SK-N-SH treated with all-trans-retinoic acid at 6 μM for 48 hours (cell line): Measurements from ENCODE around the gene TBRG1.

Experiments
- OSR1 ChIP-seq: fragments of 250-450 bp; sonication (Bioruptor Pico); IDR thresholded peaks from 2 replicates; pipeline ENCODE4 v1.8.0; 2022; ENCODE audit warnings: moderate library complexity, mild to moderate bottlenecking, inconsistent platforms
- PPARA ChIP-seq: fragments of 250-450 bp; sonication (Bioruptor Pico); IDR thresholded peaks from 2 replicates; pipeline ENCODE4 v1.5.0; 2020; ENCODE audit warnings: mild to moderate bottlenecking, borderline replicate concordance
- RARB ChIP-seq: fragments of 250-450 bp; sonication (Bioruptor Pico); IDR thresholded peaks from 2 replicates; pipeline ENCODE4 v1.8.0; 2021; ENCODE audit warnings: mild to moderate bottlenecking, moderate library complexity
- ZC3H10 ChIP-seq: fragments of 250-450 bp; sonication (Bioruptor Pico); IDR thresholded peaks from 2 replicates; pipeline ENCODE4 v1.5.1; 2021; ENCODE audit warnings: mild to moderate bottlenecking, moderate library complexity
- ZFP3 ChIP-seq: fragments of 250-450 bp; sonication (Bioruptor Pico); IDR thresholded peaks from 2 replicates; pipeline ENCODE4 v1.5.0; 2020; ENCODE audit warnings: mild to moderate bottlenecking, moderate library complexity
- ZNF70 ChIP-seq: fragments of 450-650 bp; formaldehyde crosslinking; IDR thresholded peaks from 2 replicates; pipeline ENCODE4 v1.5.0; 2020; ENCODE audit warnings: mild to moderate bottlenecking, moderate library complexity
- ZNF8 ChIP-seq: fragments of 450-650 bp; formaldehyde crosslinking; IDR thresholded peaks from 2 replicates; pipeline ENCODE4 v1.5.0; 2020; ENCODE audit warnings: mild to moderate bottlenecking, moderate library complexity
- TF ChIP-seq, protein P1 (sequence below): fragments of 250-450 bp; sonication (Bioruptor Pico); IDR thresholded peaks from 2 replicates; pipeline ENCODE4 v1.5.0; 2020; ENCODE audit warnings: mild to moderate bottlenecking, moderate library complexity
- TF ChIP-seq, protein P2 (sequence below): fragments of 250-450 bp; sonication (Bioruptor Pico); IDR thresholded peaks from 2 replicates; pipeline ENCODE4 v1.8.0; 2021; ENCODE audit warnings: low read depth, mild to moderate bottlenecking, moderate library complexity, borderline replicate concordance
- TF ChIP-seq, protein P3 (sequence below): fragments of 250-450 bp; sonication (Bioruptor Pico); IDR thresholded peaks from 2 replicates; pipeline ENCODE4 v1.5.1; 2021; ENCODE audit warnings: mild to moderate bottlenecking, moderate library complexity
- TF ChIP-seq, protein P4 (sequence below): fragments of 250-450 bp; sonication (Bioruptor Pico); IDR thresholded peaks from 2 replicates; pipeline ENCODE4 v1.5.1; 2020; ENCODE audit warnings: low read depth, mild to moderate bottlenecking, moderate library complexity
- TF ChIP-seq, protein P5 (sequence below): fragments of 250-450 bp; sonication (Bioruptor Pico); IDR thresholded peaks from 2 replicates; pipeline ENCODE4 v1.8.0; 2020; ENCODE audit warnings: mild to moderate bottlenecking, moderate library complexity, borderline replicate concordance

DNA sequence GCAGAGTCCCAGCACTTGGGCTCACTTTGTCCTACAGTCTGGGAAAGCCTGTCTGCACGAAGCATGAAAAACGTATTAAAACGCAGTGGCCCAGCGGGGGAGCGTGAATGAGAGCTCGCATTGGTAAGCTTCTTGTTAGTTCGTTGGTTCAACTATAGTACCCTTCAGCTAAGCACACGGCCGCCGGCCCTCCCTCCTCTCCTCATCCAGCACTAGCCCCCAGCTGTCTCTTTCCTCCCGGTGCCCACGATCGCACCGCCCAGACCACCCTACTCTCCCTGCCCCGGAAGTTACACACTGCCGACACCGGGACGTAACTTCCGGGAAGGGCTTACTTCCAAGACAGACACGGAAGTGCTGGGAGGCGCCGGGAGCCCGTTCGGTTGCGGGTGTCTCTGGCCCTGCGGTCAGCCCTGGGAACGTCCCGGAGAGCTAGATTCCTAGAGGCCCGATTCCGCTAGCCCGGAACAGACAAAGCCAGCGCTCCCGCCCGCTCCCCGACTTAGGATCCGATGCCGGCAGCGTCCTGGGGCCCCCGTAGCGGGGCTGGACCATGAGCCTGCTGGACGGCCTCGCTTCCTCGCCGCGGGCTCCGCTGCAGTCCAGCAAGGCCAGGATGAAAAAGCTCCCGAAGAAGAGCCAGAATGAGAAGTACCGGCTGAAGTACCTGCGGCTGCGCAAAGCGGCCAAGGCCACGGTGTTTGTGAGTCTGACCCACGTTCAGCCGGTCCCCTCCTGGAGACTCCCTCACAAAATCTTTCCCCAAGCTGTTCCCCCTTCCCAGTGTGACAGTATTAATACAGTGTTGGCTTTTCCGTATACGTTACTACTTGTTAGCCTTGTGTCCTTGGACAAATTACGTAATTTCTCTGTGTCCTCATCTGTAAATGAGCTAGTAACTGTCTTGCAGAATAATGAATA lies at the start of gene TBRG1:
- TF ChIP-seq, protein P1, sequence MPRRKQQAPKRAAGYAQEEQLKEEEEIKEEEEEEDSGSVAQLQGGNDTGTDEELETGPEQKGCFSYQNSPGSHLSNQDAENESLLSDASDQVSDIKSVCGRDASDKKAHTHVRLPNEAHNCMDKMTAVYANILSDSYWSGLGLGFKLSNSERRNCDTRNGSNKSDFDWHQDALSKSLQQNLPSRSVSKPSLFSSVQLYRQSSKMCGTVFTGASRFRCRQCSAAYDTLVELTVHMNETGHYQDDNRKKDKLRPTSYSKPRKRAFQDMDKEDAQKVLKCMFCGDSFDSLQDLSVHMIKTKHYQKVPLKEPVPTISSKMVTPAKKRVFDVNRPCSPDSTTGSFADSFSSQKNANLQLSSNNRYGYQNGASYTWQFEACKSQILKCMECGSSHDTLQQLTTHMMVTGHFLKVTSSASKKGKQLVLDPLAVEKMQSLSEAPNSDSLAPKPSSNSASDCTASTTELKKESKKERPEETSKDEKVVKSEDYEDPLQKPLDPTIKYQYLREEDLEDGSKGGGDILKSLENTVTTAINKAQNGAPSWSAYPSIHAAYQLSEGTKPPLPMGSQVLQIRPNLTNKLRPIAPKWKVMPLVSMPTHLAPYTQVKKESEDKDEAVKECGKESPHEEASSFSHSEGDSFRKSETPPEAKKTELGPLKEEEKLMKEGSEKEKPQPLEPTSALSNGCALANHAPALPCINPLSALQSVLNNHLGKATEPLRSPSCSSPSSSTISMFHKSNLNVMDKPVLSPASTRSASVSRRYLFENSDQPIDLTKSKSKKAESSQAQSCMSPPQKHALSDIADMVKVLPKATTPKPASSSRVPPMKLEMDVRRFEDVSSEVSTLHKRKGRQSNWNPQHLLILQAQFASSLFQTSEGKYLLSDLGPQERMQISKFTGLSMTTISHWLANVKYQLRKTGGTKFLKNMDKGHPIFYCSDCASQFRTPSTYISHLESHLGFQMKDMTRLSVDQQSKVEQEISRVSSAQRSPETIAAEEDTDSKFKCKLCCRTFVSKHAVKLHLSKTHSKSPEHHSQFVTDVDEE (CRISPR knock-in tag), result peak; percentile 65; the same call in 1 of the 2 replicates
- no peak for TF ChIP-seq ZNF70 (CRISPR knock-in tag)
- TF ChIP-seq ZFP3 (CRISPR knock-in tag), result no peak; the same call in 1 of the 2 replicates
- TF ChIP-seq PPARA (CRISPR knock-in tag), result no peak
- TF ChIP-seq, protein P2, sequence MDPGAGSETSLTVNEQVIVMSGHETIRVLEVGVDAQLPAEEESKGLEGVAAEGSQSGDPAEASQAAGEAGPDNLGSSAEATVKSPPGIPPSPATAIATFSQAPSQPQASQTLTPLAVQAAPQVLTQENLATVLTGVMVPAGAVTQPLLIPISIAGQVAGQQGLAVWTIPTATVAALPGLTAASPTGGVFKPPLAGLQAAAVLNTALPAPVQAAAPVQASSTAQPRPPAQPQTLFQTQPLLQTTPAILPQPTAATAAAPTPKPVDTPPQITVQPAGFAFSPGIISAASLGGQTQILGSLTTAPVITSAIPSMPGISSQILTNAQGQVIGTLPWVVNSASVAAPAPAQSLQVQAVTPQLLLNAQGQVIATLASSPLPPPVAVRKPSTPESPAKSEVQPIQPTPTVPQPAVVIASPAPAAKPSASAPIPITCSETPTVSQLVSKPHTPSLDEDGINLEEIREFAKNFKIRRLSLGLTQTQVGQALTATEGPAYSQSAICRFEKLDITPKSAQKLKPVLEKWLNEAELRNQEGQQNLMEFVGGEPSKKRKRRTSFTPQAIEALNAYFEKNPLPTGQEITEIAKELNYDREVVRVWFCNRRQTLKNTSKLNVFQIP (CRISPR knock-in tag), result no peak
- TF ChIP-seq, protein P3, sequence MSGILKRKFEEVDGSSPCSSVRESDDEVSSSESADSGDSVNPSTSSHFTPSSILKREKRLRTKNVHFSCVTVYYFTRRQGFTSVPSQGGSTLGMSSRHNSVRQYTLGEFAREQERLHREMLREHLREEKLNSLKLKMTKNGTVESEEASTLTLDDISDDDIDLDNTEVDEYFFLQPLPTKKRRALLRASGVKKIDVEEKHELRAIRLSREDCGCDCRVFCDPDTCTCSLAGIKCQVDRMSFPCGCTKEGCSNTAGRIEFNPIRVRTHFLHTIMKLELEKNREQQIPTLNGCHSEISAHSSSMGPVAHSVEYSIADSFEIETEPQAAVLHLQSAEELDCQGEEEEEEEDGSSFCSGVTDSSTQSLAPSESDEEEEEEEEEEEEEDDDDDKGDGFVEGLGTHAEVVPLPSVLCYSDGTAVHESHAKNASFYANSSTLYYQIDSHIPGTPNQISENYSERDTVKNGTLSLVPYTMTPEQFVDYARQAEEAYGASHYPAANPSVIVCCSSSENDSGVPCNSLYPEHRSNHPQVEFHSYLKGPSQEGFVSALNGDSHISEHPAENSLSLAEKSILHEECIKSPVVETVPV (CRISPR knock-in tag), result 0 out of 2 replicates have a peak, but pooled peaks have one; percentile 38
- TF ChIP-seq, protein P4, sequence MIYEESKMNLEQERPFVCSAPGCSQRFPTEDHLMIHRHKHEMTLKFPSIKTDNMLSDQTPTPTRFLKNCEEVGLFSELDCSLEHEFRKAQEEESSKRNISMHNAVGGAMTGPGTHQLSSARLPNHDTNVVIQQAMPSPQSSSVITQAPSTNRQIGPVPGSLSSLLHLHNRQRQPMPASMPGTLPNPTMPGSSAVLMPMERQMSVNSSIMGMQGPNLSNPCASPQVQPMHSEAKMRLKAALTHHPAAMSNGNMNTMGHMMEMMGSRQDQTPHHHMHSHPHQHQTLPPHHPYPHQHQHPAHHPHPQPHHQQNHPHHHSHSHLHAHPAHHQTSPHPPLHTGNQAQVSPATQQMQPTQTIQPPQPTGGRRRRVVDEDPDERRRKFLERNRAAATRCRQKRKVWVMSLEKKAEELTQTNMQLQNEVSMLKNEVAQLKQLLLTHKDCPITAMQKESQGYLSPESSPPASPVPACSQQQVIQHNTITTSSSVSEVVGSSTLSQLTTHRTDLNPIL (CRISPR knock-in tag), result no peak
- no peak for TF ChIP-seq ZC3H10 (CRISPR knock-in tag)
- no peak for TF ChIP-seq OSR1 (CRISPR knock-in tag)
- TF ChIP-seq RARB (CRISPR knock-in tag), result no peak
- TF ChIP-seq, protein P5, sequence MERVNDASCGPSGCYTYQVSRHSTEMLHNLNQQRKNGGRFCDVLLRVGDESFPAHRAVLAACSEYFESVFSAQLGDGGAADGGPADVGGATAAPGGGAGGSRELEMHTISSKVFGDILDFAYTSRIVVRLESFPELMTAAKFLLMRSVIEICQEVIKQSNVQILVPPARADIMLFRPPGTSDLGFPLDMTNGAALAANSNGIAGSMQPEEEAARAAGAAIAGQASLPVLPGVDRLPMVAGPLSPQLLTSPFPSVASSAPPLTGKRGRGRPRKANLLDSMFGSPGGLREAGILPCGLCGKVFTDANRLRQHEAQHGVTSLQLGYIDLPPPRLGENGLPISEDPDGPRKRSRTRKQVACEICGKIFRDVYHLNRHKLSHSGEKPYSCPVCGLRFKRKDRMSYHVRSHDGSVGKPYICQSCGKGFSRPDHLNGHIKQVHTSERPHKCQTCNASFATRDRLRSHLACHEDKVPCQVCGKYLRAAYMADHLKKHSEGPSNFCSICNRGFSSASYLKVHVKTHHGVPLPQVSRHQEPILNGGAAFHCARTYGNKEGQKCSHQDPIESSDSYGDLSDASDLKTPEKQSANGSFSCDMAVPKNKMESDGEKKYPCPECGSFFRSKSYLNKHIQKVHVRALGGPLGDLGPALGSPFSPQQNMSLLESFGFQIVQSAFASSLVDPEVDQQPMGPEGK, result no peak
- TF ChIP-seq ZNF8 (CRISPR knock-in tag), result no peak
